ENCODE results near the gene MAN1C1. TPM values are rescaled to one million over a fixed set of nuclear protein-coding genes. Genes with fewer than 3 reads are reported as not detected.

Gene MAN1C1
- total and polyA plus RNA-seq, 9 of the 15 experiments (the other 6 are each of a cell fraction or from before 2014, with no cell fraction given): 0.04 to 0.44 (median 0.10) TPM; not detected in 3

- TF ChIP-seq ZNF609 (CRISPR knock-in tag; IDR thresholded peaks at IDR 0.05; ENCODE audit: borderline replicate concordance) (no peak; the same call in 1 of the 2 replicates), ZNF311 (CRISPR knock-in tag; IDR thresholded peaks at IDR 0.05) (no peak), ZBTB9 (CRISPR knock-in tag; IDR thresholded peaks at IDR 0.05) (no peak), CREB5 (CRISPR knock-in tag; IDR thresholded peaks at IDR 0.05) (no peak), TCF7L2 (IDR thresholded peaks at IDR 0.05; ENCODE audit: low read depth, low read length) (no peak), BMI1 (IDR thresholded peaks at IDR 0.05; ENCODE audit: low read length) (no peak), SNAPC5 (CRISPR knock-in tag; IDR thresholded peaks at IDR 0.05) (no peak), HMBOX1 (IDR thresholded peaks at IDR 0.05) (0 out of 2 replicates have a peak, but pooled peaks have one; percentile 34), POLR3G (IDR thresholded peaks at IDR 0.05; ENCODE audit: extremely low read depth, insufficient read length, insufficient replicate concordance) (no peak), HBP1 (CRISPR knock-in tag; IDR thresholded peaks at IDR 0.05) (no peak), ZNF324 (CRISPR knock-in tag; IDR thresholded peaks at IDR 0.05) (no peak), POLR3A (IDR thresholded peaks at IDR 0.05; ENCODE audit: borderline replicate concordance, extremely low read depth, insufficient read depth, insufficient read length) (no peak), CAMTA2 (CRISPR knock-in tag; conservative IDR thresholded peaks at IDR 0.05) (no peak), SMARCA5 (IDR thresholded peaks at IDR 0.05) (no peak), ELF1 (tag; IDR thresholded peaks at IDR 0.05) (no peak), CBFA2T3 (IDR thresholded peaks at IDR 0.05) (peak; percentile 83), ZNF253 (CRISPR knock-in tag; conservative IDR thresholded peaks at IDR 0.05) (no peak), HMG20A (CRISPR knock-in tag; conservative IDR thresholded peaks at IDR 0.05) (no peak)
Observed at GRCh38 chr1:25782608-25783201, 166.1 kb downstream of the MAN1C1 start (continued).
